ENCODE measurements around the gene CASKIN1. TPM values are rescaled to one million over a fixed set of nuclear protein-coding genes. Genes with fewer than 3 reads are reported as not detected.

Gene CASKIN1
- total RNA-seq, 1 donor = not detected

GRCh38 chr16:2195322-2196161, 863 bp downstream of the CASKIN1 start:
- Histone ChIP-seq H3K4me3 (ENCODE audit: low read length) (no peak overlapping the region), H3K27me3 (ENCODE audit: insufficient read depth, low read length) (peaks cover 33% of the 10 kb centered on the region), H3K4me1 (ENCODE audit: insufficient read depth, low read length) (peaks cover 11% of the 10 kb centered on the region)

GRCh38 chr16:2194852-2195321, 1.5 kb downstream of the CASKIN1 start:
- peaks cover 33% of the 10 kb centered on the region for H3K27me3 ChIP-seq (ENCODE audit: insufficient read depth, low read length)
- H3K4me3 ChIP-seq (ENCODE audit: low read length) = no peak overlapping the region
- H3K9me3 ChIP-seq (ENCODE audit: low read depth, low read length) = no peaks in the 10 kb centered on the region

More at GRCh38 chr16:2195322-2196161, 863 bp downstream of the CASKIN1 start:
- no peaks in the 10 kb centered on the region for H3K9me3 ChIP-seq (ENCODE audit: low read depth, low read length)

GRCh38 chr16:2194166-2194834, 2.1 kb downstream of the CASKIN1 start:
- peaks cover 11% of the 10 kb centered on the region for H3K4me1 ChIP-seq (ENCODE audit: insufficient read depth, low read length)
- no peak overlapping the region for H3K4me3 ChIP-seq (ENCODE audit: low read length)
- no peaks in the 10 kb centered on the region for H3K9me3 ChIP-seq (ENCODE audit: low read depth, low read length)
- H3K27me3 ChIP-seq (ENCODE audit: insufficient read depth, low read length) = peaks cover 33% of the 10 kb centered on the region

More at GRCh38 chr16:2194852-2195321, 1.5 kb downstream of the CASKIN1 start:
- H3K4me1 ChIP-seq (ENCODE audit: insufficient read depth, low read length) = peaks cover 11% of the 10 kb centered on the region

GRCh38 chr16:2191446-2191706, 5.0 kb downstream of the CASKIN1 start:
- no peaks in the 10 kb centered on the region for H3K9me3 ChIP-seq (ENCODE audit: low read depth, low read length)
- peaks cover 11% of the 10 kb centered on the region for H3K4me1 ChIP-seq (ENCODE audit: insufficient read depth, low read length)
- H3K4me3 ChIP-seq (ENCODE audit: low read length) = no peak overlapping the region
- H3K27me3 ChIP-seq (ENCODE audit: insufficient read depth, low read length) = peaks cover 14% of the 10 kb centered on the region

GRCh38 chr16:2190659-2191445, 5.6 kb downstream of the CASKIN1 start:
- Histone ChIP-seq H3K27me3 (ENCODE audit: insufficient read depth, low read length) (peaks cover 13% of the 10 kb centered on the region), H3K4me3 (ENCODE audit: low read length) (no peak overlapping the region), H3K4me1 (ENCODE audit: insufficient read depth, low read length) (peaks cover 10% of the 10 kb centered on the region), H3K9me3 (ENCODE audit: low read depth, low read length) (no peaks in the 10 kb centered on the region)

GRCh38 chr16:2190002-2190658, 6.3 kb downstream of the CASKIN1 start:
- peaks cover 6% of the 10 kb centered on the region for H3K27me3 ChIP-seq (ENCODE audit: insufficient read depth, low read length)
- no peak overlapping the region for H3K4me3 ChIP-seq (ENCODE audit: low read length)
- no peaks in the 10 kb centered on the region for H3K9me3 ChIP-seq (ENCODE audit: low read depth, low read length)
- peaks cover 3% of the 10 kb centered on the region for H3K4me1 ChIP-seq (ENCODE audit: insufficient read depth, low read length)

- no peaks in the 10 kb centered on the region for H3K9me3 ChIP-seq (ENCODE audit: low read depth, low read length)
- H3K27me3 ChIP-seq (ENCODE audit: insufficient read depth, low read length) = no peaks in the 10 kb centered on the region
- H3K4me3 ChIP-seq (ENCODE audit: low read length) = no peak overlapping the region
- no peaks in the 10 kb centered on the region for H3K4me1 ChIP-seq (ENCODE audit: insufficient read depth, low read length)
Measured at GRCh38 chr16:2189252-2189893, 7.0 kb downstream of the CASKIN1 start.

GRCh38 chr16:2188395-2188794, 8.0 kb downstream of the CASKIN1 start:
- no peaks in the 10 kb centered on the region for H3K4me1 ChIP-seq (ENCODE audit: insufficient read depth, low read length)
- no peaks in the 10 kb centered on the region for H3K27me3 ChIP-seq (ENCODE audit: insufficient read depth, low read length)
- H3K4me3 ChIP-seq (ENCODE audit: low read length) = no peak overlapping the region
- no peaks in the 10 kb centered on the region for H3K9me3 ChIP-seq (ENCODE audit: low read depth, low read length)

- Histone ChIP-seq H3K4me3 (ENCODE audit: low read length) (no peak overlapping the region), H3K27me3 (ENCODE audit: insufficient read depth, low read length) (no peaks in the 10 kb centered on the region), H3K4me1 (ENCODE audit: insufficient read depth, low read length) (no peaks in the 10 kb centered on the region), H3K9me3 (ENCODE audit: low read depth, low read length) (no peaks in the 10 kb centered on the region)
Measured at GRCh38 chr16:2187212-2187611, 9.2 kb downstream of the CASKIN1 start.

GRCh38 chr16:2186505-2186904, 9.9 kb downstream of the CASKIN1 start:
- H3K9me3 ChIP-seq (ENCODE audit: low read depth, low read length) = no peaks in the 10 kb centered on the region
- no peaks in the 10 kb centered on the region for H3K27me3 ChIP-seq (ENCODE audit: insufficient read depth, low read length)
- no peaks in the 10 kb centered on the region for H3K4me1 ChIP-seq (ENCODE audit: insufficient read depth, low read length)
- H3K4me3 ChIP-seq (ENCODE audit: low read length) = no peak overlapping the region

GRCh38 chr16:2186064-2186463, 10.3 kb downstream of the CASKIN1 start:
- Histone ChIP-seq H3K4me1 (ENCODE audit: insufficient read depth, low read length) (no peaks in the 10 kb centered on the region), H3K4me3 (ENCODE audit: low read length) (no peak overlapping the region), H3K27me3 (ENCODE audit: insufficient read depth, low read length) (no peaks in the 10 kb centered on the region), H3K9me3 (ENCODE audit: low read depth, low read length) (no peaks in the 10 kb centered on the region)

- no peak overlapping the region for H3K4me3 ChIP-seq (ENCODE audit: low read length)
- H3K4me1 ChIP-seq (ENCODE audit: insufficient read depth, low read length) = no peaks in the 10 kb centered on the region
- no peaks in the 10 kb centered on the region for H3K27me3 ChIP-seq (ENCODE audit: insufficient read depth, low read length)
- no peaks in the 10 kb centered on the region for H3K9me3 ChIP-seq (ENCODE audit: low read depth, low read length)
Measured at GRCh38 chr16:2184962-2185361, 11.4 kb downstream of the CASKIN1 start.

- Histone ChIP-seq H3K4me1 (ENCODE audit: insufficient read depth, low read length) (no peaks in the 10 kb centered on the region), H3K9me3 (ENCODE audit: low read depth, low read length) (no peaks in the 10 kb centered on the region), H3K27me3 (ENCODE audit: insufficient read depth, low read length) (no peaks in the 10 kb centered on the region), H3K4me3 (ENCODE audit: low read length) (no peak overlapping the region)
Measured at GRCh38 chr16:2184346-2184745, 12.1 kb downstream of the CASKIN1 start.

- no peaks in the 10 kb centered on the region for H3K4me1 ChIP-seq (ENCODE audit: insufficient read depth, low read length)
- H3K9me3 ChIP-seq (ENCODE audit: low read depth, low read length) = no peaks in the 10 kb centered on the region
- H3K4me3 ChIP-seq (ENCODE audit: low read length) = no peak overlapping the region
- H3K27me3 ChIP-seq (ENCODE audit: insufficient read depth, low read length) = no peaks in the 10 kb centered on the region
Measured at GRCh38 chr16:2183671-2184070, 12.7 kb downstream of the CASKIN1 start.

Data from mononuclear cell (primary cell).